GM21619 (cell line): ENCODE results near the gene FICD.

Source experiments
- ATAC-seq: cut with Tn5 transposase; IDR thresholded peaks from one replicate; pipeline ENCODE4 v1.9.1; 2021; ENCODE audit not compliant: unreplicated experiment

Gene FICD

DNA sequence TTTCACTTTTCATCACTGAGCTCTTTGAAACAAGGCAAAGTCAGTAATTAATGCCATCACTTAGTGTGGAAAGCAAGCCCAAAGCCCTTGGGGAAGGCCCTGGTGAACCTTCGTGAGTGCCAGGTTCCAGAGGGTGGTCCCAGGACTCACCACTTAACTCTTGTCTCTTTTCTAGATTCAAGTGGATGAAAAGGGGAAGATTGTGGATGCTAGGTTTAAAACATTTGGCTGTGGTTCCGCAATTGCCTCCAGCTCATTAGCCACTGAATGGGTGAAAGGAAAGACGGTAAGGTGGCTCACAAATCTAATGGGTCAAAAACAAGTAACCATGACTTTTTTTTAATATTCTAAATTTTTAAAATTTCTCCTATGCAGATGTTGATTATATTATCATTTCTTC, 50.1 kb downstream of the FICD start:
- ATAC-seq, result no peak

DNA sequence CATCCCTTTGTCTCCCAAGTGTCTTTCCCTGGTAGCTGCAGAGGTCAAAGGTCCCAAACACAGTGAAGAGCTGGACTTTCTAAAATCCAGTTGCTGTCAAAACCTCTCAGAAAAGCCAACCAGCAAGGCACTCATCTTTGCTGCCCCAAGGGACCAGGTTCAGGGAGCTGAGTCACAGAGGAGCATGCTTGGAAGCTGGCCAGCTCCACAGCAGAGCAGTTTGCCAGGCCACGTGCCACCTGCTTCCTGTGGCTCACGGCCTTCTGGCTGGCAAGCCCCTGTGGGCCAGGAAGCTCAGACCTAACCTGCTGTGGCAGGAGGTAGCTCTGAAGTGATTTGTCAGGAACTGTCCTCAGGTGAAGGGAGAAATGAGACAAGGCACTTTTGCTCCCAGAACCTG, 50.9 kb downstream of the FICD start:
- no peak for ATAC-seq

- ATAC-seq, result no peak
These were observed 51.4 kb downstream of the FICD start for GRCh38 chr12:108566452-108566851.

GRCh38 chr12:108567406-108568337, 52.6 kb downstream of the FICD start:
- ATAC-seq, result no peak

DNA sequence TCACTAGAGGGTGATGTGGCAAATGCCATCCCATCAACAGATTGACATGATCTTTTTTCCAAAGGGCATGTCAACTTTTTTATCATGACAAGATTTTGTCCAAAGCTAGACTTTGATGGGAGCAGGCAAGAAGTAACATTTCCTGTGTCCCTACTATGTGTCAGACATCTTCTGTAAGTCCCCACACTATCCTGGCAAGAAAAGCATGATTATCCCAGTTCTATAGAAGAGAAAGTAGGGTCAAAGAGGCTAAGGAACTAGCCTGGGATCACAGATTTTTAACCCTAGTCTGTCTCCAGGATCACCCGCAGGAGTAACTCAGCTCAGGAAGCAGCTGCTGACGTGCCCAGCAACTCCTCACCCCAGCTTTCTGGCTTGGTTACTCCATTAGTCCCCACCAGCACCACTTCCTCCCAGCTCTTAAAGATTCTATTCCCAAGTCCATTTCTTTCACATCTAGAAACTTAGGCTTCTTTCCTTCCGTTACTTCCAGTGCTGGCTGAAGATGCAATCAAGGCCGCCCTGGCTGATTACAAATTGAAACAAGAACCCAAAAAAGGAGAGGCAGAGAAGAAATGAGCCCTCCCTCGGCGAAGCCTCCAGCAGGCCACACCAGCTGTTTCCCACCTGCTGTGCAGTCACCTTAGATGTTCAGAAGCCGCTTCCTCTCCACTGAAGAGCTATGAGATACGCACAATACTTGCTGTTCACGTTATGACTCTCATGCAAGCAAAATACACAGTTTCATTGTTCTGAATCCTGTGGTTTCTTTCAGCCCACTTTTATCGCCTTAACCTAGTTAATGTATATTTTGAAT, 53.5 kb downstream of the FICD start:
- ATAC-seq, result peak; percentile 68
